Natural killer cell treated with Interleukin-12 subunit alpha and Interleukin-12 subunit beta and Interleukin-15 and Interleukin-18, amount 100 ng/mL, for 72 hours (primary cell): ENCODE results near the gene ANKRD60. TPM values are rescaled to one million over a fixed set of nuclear protein-coding genes. Genes with fewer than 3 reads are reported as not detected.

ENCODE experiments used
- ATAC-seq, 2 donors: fragments of 150-1000 bp; cut with Tn5 transposase in 1 of 2; sonication (Bioruptor Pico), chemical (Tn5 transposase) in 1 of 2; 2 replicates each; pipeline ENCODE4 v1.10.0; 2021
- DNase-seq: peaks from one replicate; pipeline ENCODE4 v3.0.0; 2022; ENCODE audit warnings: low spot score
- H3K27ac Mint-ChIP-seq, 2 donors: 1 replicate in 1 of 2; 2 replicates in 1 of 2; pipeline ENCODE4 v1.8.0; 2022; ENCODE audit warnings: mixed read lengths in 2 of 2, mild to moderate bottlenecking in 1 of 2, moderate library complexity in 1 of 2
- H3K27me3 Mint-ChIP-seq, 2 donors: 1 replicate in 1 of 2; 2 replicates in 1 of 2; pipeline ENCODE4 v1.8.0; 2022; ENCODE audit warnings: mixed read lengths in 2 of 2
- H3K36me3 Mint-ChIP-seq: one replicate; pipeline ENCODE4 v1.8.0; 2022; ENCODE audit warnings: mixed read lengths
- H3K4me1 Mint-ChIP-seq, 2 donors: 1 replicate in 1 of 2; 2 replicates in 1 of 2; pipeline ENCODE4 v1.8.0; 2022; ENCODE audit warnings: low read depth in 2 of 2, mixed read lengths in 2 of 2, mild to moderate bottlenecking in 1 of 2
- H3K4me3 Mint-ChIP-seq: one replicate; pipeline ENCODE4 v1.8.0; 2022; ENCODE audit warnings: mixed read lengths
- H3K9me3 Mint-ChIP-seq: 2 replicates; pipeline ENCODE4 v1.8.0; 2022; ENCODE audit warnings: mixed read lengths
- total RNA-seq, 2 donors: library from RNA; stranded (reverse); gene quantifications; one replicate each; pipeline ENCODE4 v1.2.3, GENCODE V29; 2022

ANKRD60 gene
- total RNA-seq, 2 donors from 2014 or later: not detected

- Mint-ChIP-seq H3K4me3 (no peak overlapping the region), H3K4me1 (peaks cover 4 to 5% of the 10 kb centered on the region in 2 donors), H3K27me3 (peaks cover 55 to 75% of the 10 kb centered on the region in 2 donors), H3K27ac (no peak overlapping the region), H3K36me3 (peaks cover 12% of the 10 kb centered on the region), H3K9me3 (peaks cover under 1% of the 10 kb centered on the region)
- no peak for ATAC-seq
- DNase-seq: peak; percentile 13
Measured at GRCh38 chr20:58224097-58224496, 4.4 kb downstream of the ANKRD60 start.

GRCh38 chr20:58223358-58223941, 5.0 kb downstream of the ANKRD60 start:
- H3K27ac Mint-ChIP-seq: no peak overlapping the region
- H3K4me3 Mint-ChIP-seq: no peak overlapping the region
- DNase-seq (peak; percentile 1), ATAC-seq (no peak)
- peaks cover 15% of the 10 kb centered on the region for H3K36me3 Mint-ChIP-seq
- peaks cover 4% of the 10 kb centered on the region for H3K9me3 Mint-ChIP-seq
- no peaks in the 10 kb centered on the region for H3K4me1 Mint-ChIP-seq
- peaks cover 58 to 77% of the 10 kb centered on the region in 2 donors for H3K27me3 Mint-ChIP-seq

DNA sequence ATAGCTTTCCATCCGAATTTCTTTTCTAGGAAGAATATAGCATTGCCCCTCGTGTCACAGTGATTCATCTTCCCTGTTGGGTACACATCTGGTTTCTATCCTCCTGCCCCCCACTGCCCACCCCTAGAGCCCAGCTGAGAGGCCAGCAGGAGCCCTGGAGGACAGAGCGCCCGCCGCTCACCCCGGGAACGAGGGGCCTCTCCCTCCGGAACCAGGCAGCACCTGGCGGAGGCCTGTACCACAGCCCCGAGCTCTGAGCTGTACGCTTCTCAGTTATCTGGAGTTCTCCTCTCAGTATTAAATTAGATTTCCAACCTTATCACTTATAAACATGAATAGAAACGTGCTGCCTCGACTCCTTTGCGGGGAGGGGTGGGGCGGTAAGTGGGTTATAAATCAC, 6.0 kb downstream of the ANKRD60 start:
- Mint-ChIP-seq H3K27ac (no peak overlapping the region), H3K36me3 (peaks cover 12% of the 10 kb centered on the region), H3K9me3 (peaks cover 4% of the 10 kb centered on the region), H3K4me3 (no peak overlapping the region), H3K27me3 (peaks cover 56 to 74% of the 10 kb centered on the region in 2 donors), H3K4me1 (no peaks in the 10 kb centered on the region)
- ATAC-seq (no peak), DNase-seq (peak; percentile 31)

- Mint-ChIP-seq H3K4me1 (no peaks in the 10 kb centered on the region), H3K27ac (no peak overlapping the region), H3K27me3 (peaks cover 39 to 57% of the 10 kb centered on the region in 2 donors), H3K4me3 (no peak overlapping the region), H3K36me3 (peaks cover 6% of the 10 kb centered on the region), H3K9me3 (peaks cover 4% of the 10 kb centered on the region)
- DNase-seq: peak; percentile 10
- no peak for ATAC-seq
Measured at GRCh38 chr20:58219342-58219700, 9.1 kb downstream of the ANKRD60 start.

DNA sequence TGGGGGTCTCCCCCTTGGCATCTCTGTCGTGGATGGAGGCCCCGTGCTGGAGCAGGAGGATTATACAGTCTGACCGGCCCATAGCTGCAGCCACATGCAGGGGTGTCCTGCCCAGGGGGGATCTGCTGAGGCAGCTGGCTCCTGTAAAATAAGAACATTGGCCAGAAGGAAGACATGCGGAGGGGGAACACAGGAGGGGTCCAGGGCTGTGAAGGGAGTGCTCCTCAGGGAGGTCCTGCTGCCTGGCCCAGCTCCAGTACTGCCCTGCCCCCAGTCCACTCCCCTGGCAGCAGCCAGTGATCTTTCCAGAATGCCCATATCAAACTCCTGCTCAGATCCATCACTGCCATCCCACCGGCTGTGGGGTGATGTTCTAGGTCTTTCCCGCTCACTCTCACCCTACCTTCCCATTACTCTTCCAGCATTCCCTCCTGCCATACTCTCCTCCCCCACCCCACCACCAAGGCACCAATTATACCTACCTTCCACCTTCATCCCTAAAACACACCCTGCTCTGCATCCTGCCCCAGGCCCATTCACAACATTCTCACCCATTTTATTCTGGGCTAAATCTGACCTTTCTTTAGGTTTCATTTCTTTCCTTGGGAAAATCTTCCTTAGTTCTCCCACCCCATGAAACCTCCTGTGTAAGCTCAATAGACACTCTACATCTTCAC, 9.7 kb downstream of the ANKRD60 start:
- H3K4me1 Mint-ChIP-seq: no peaks in the 10 kb centered on the region
- peak in 1 of 2 donors; percentile 35 for ATAC-seq
- peaks cover 4% of the 10 kb centered on the region for H3K9me3 Mint-ChIP-seq
- H3K36me3 Mint-ChIP-seq: peaks cover 6% of the 10 kb centered on the region
- H3K4me3 Mint-ChIP-seq: no peak overlapping the region
- DNase-seq: peak; percentile 41
- no peak overlapping the region for H3K27ac Mint-ChIP-seq
- H3K27me3 Mint-ChIP-seq: peaks cover 40 to 54% of the 10 kb centered on the region in 2 donors

- H3K4me1 Mint-ChIP-seq: no peaks in the 10 kb centered on the region
- no peak overlapping the region for H3K27ac Mint-ChIP-seq
- H3K27me3 Mint-ChIP-seq: peaks cover 28 to 39% of the 10 kb centered on the region in 2 donors
- DNase-seq: peak; percentile 2
- peaks cover 4% of the 10 kb centered on the region for H3K9me3 Mint-ChIP-seq
- no peak for ATAC-seq
- H3K36me3 Mint-ChIP-seq: peaks cover 6% of the 10 kb centered on the region
- no peak overlapping the region for H3K4me3 Mint-ChIP-seq
Measured at GRCh38 chr20:58216334-58216733, 12.1 kb downstream of the ANKRD60 start.

- peaks cover 4% of the 10 kb centered on the region for H3K9me3 Mint-ChIP-seq
- H3K36me3 Mint-ChIP-seq: peaks cover 6% of the 10 kb centered on the region
- DNase-seq (no peak), ATAC-seq (no peak)
- H3K27ac Mint-ChIP-seq: no peak overlapping the region
- H3K4me3 Mint-ChIP-seq: no peak overlapping the region
- H3K27me3 Mint-ChIP-seq: peaks cover 25 to 30% of the 10 kb centered on the region in 2 donors
- H3K4me1 Mint-ChIP-seq: no peaks in the 10 kb centered on the region
Measured at GRCh38 chr20:58215116-58215515, 13.3 kb downstream of the ANKRD60 start.

- H3K27ac Mint-ChIP-seq: no peak overlapping the region
Measured at GRCh38 chr20:58214310-58214709, 14.1 kb downstream of the ANKRD60 start.

GRCh38 chr20:58213716-58214115, 14.7 kb downstream of the ANKRD60 start:
- Mint-ChIP-seq H3K27me3 (peaks cover 16 to 19% of the 10 kb centered on the region in 2 donors), H3K4me1 (peaks cover 0 to 5% of the 10 kb centered on the region in 2 donors), H3K27ac (no peak overlapping the region), H3K9me3 (no peaks in the 10 kb centered on the region), H3K4me3 (no peak overlapping the region), H3K36me3 (no peaks in the 10 kb centered on the region)
- ATAC-seq (no peak), DNase-seq (peak; percentile 49)

More at GRCh38 chr20:58214310-58214709, 14.1 kb downstream of the ANKRD60 start:
- Mint-ChIP-seq H3K36me3 (peaks cover 6% of the 10 kb centered on the region), H3K9me3 (peaks cover 4% of the 10 kb centered on the region), H3K4me1 (peaks cover 0 to 5% of the 10 kb centered on the region in 2 donors), H3K27me3 (peaks cover 22 to 24% of the 10 kb centered on the region in 2 donors), H3K4me3 (no peak overlapping the region)
- DNase-seq (peak; percentile 40), ATAC-seq (no peak)

DNA sequence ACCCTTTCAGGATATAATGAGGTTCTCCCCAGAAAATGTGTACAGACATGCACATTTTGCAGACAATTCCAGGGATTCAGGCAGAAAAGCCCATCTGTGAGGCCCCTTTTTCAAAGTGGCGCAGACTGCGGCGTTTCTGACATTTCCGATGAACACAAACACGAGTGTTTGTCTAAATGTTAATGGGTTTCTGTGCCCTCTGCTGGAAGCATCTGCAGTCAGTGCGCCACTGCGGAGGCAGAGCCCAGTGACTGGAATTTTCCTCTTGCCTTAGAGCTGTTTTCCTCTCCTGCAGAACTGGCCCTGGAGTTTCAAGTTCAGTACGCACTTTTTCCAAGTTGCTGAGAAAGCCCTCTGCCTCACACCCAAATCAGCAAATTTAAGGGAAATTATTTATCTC, 15.3 kb downstream of the ANKRD60 start:
- peaks cover 0 to 5% of the 10 kb centered on the region in 2 donors for H3K4me1 Mint-ChIP-seq
- no peak for ATAC-seq

GRCh38 chr20:58212636-58213035, 15.8 kb downstream of the ANKRD60 start:
- no peaks in the 10 kb centered on the region for H3K9me3 Mint-ChIP-seq
- ATAC-seq (no peak), DNase-seq (peak; percentile 31)
- H3K4me3 Mint-ChIP-seq: no peak overlapping the region
- no peak overlapping the region for H3K27ac Mint-ChIP-seq
- H3K36me3 Mint-ChIP-seq: no peaks in the 10 kb centered on the region
- H3K4me1 Mint-ChIP-seq: peaks cover 0 to 5% of the 10 kb centered on the region in 2 donors
- peaks cover 11 to 14% of the 10 kb centered on the region in 2 donors for H3K27me3 Mint-ChIP-seq

More for the DNA sequence above, 15.3 kb downstream of the ANKRD60 start:
- H3K4me3 Mint-ChIP-seq: no peak overlapping the region
- H3K27ac Mint-ChIP-seq: no peak overlapping the region
- no peaks in the 10 kb centered on the region for H3K36me3 Mint-ChIP-seq
- DNase-seq: peak; percentile 39
- H3K9me3 Mint-ChIP-seq: no peaks in the 10 kb centered on the region
- H3K27me3 Mint-ChIP-seq: peaks cover 11 to 14% of the 10 kb centered on the region in 2 donors

- Mint-ChIP-seq H3K4me3 (no peak overlapping the region), H3K9me3 (no peaks in the 10 kb centered on the region), H3K4me1 (peaks cover 0 to 5% of the 10 kb centered on the region in 2 donors), H3K27me3 (peaks cover 7 to 10% of the 10 kb centered on the region in 2 donors), H3K36me3 (no peaks in the 10 kb centered on the region), H3K27ac (no peak overlapping the region)
- ATAC-seq: no peak
- peak; percentile 32 for DNase-seq
Measured at GRCh38 chr20:58210398-58210747, 18.1 kb downstream of the ANKRD60 start.

DNA sequence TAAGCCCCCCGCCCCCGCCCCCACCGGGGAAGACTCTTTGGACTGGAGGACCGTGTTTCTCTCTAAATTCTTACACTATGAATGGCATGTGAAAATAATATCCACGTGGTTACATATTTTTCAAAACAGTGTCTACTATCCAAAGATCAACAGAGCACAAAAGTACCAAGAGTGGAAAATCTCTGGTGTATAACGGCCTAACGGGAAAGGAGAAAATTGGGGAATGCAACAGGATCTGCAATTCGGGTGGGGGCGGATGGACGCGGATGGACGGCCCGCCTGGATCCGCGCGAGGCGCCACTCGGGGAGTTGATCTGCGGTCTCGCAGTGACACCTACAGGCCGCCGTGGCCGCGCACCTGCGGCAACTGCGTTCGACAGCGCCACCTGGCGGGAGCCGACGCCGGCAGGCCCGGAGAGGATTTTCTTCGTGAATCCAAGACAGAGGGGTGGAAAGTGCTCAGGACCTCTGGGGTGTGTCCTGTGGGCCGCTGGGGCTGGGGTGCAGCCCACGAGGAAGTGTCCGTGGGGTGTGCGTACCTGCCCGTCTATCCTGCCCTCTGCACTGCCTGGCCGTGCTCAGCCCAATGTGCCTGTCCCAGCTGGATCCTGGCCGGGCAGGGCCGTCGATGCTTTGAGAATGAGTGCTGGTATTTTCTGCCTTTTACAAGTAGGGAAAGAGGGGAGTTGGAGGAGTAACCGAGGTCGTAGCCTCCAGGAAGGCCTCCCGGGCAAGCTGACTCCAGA, 18.6 kb downstream of the ANKRD60 start:
- peaks cover 0 to 5% of the 10 kb centered on the region in 2 donors for H3K4me1 Mint-ChIP-seq
- ATAC-seq: peak; percentile 86
- peaks cover 7 to 10% of the 10 kb centered on the region in 2 donors for H3K27me3 Mint-ChIP-seq
- peak; percentile 87 for DNase-seq
- no peak overlapping the region for H3K27ac Mint-ChIP-seq
- no peaks in the 10 kb centered on the region for H3K36me3 Mint-ChIP-seq
- no peak overlapping the region for H3K4me3 Mint-ChIP-seq
- no peaks in the 10 kb centered on the region for H3K9me3 Mint-ChIP-seq

- peaks cover 0 to 5% of the 10 kb centered on the region in 2 donors for H3K4me1 Mint-ChIP-seq
- no peaks in the 10 kb centered on the region for H3K36me3 Mint-ChIP-seq
- ATAC-seq (no peak), DNase-seq (peak; percentile 29)
- H3K27me3 Mint-ChIP-seq: peaks cover 7% of the 10 kb centered on the region in 2 donors
- no peak overlapping the region for H3K27ac Mint-ChIP-seq
- no peak overlapping the region for H3K4me3 Mint-ChIP-seq
- no peaks in the 10 kb centered on the region for H3K9me3 Mint-ChIP-seq
Measured at GRCh38 chr20:58208944-58209343, 19.5 kb downstream of the ANKRD60 start.
